HG03521 (cell line): ENCODE results near the gene SMTN.
"Not testable (repeated sequence)": the region's sequence is repeated elsewhere in the genome, so short reads cannot be mapped to it uniquely, and the experiment has no call there.

Source experiments
- ATAC-seq: cut with Tn5 transposase; IDR thresholded peaks from one replicate; pipeline ENCODE4 v1.9.1; 2021; ENCODE audit warnings: mild to moderate bottlenecking, moderate library complexity; ENCODE audit not compliant: unreplicated experiment

Gene SMTN

GRCh38 chr22:31103111-31103510 is 22.0 kb downstream of the SMTN start:
- ATAC-seq = no peak

- no peak for ATAC-seq
Measured at GRCh38 chr22:31103899-31104694, 23.0 kb downstream of the SMTN start.

DNA sequence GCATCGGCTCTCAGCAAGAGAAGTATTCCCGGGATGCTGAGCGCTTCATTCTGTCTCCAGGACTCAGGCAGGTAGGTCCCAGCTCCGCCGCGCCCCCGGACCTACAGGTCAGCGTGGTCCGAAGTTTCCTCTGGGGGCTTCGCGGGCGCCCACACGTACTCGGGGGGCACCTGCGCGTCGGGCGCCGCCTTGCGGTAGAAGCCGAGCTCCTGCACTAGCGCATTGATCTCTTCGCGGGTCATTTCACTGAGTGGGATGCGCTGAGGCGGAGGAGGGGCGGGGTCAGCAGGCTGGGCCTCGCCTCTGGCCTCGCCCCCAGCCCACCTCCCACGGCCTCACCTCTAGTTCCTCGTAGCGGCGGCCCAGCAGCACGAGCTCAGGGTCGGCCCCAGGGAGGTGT is 23.8 kb downstream of the SMTN start:
- no peak for ATAC-seq

GRCh38 chr22:31105282-31105929 is 24.3 kb downstream of the SMTN start:
- no peak for ATAC-seq

GRCh38 chr22:31106001-31106571 is 25.0 kb downstream of the SMTN start:
- no peak for ATAC-seq

- no peak for ATAC-seq
Measured at GRCh38 chr22:31106731-31107177, 25.6 kb downstream of the SMTN start.

DNA sequence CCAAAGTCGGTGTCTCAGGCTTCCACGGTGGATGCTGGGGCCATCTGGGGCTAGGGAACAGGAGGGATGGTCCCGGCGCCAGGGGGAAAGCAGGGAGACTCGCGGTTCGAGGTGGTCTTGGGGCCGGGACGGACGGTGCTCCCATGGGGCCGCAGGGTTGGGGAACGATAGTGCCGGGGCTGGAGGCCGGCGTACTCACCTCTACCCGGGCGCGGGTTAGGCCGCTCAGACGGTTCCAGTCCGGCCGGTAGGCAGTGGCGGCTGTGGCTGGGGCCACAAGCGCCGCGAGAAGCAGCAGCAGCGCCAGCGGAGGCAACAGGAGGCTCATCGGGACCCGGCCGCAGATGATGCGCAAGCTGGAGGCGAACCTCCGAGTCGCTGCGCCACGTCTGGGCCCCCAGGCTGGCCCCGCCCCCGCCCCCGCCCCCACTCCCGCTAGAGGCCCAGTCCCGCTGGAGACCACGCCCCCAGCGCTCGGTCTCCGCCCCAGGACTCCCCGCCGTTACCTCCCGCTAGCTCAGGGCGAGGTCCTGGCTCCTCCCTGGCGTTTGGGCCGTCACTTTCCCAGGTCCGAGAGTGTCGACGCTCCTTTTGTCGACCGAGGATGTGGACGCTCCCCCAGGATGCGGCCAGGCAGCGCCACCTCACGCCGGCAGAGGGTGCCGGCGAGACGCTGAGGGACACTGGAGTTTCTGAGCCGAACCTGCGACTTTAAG is 26.2 kb downstream of the SMTN start, which contains the start of gene SELENOM:
TSS of gene SELENOM (minus strand) at position 391 of the 716 bp plus-strand sequence. CDS start at position 328, 63 bp downstream.
- ATAC-seq = peak; percentile 81

GRCh38 chr22:31107894-31108218 is 26.7 kb downstream of the SMTN start:
- ATAC-seq = peak; percentile 18

GRCh38 chr22:31112547-31113091 is 31.5 kb downstream of the SMTN start:
- ATAC-seq = not testable (repeated sequence)

GRCh38 chr22:31118046-31118820 is 37.1 kb downstream of the SMTN start:
- no peak for ATAC-seq

- ATAC-seq = no peak
Measured at GRCh38 chr22:31119026-31119717, 38.1 kb downstream of the SMTN start.

GRCh38 chr22:31120230-31120629 is 39.1 kb downstream of the SMTN start:
- no peak for ATAC-seq

GRCh38 chr22:31120642-31121041 is 39.5 kb downstream of the SMTN start:
- ATAC-seq = no peak

DNA sequence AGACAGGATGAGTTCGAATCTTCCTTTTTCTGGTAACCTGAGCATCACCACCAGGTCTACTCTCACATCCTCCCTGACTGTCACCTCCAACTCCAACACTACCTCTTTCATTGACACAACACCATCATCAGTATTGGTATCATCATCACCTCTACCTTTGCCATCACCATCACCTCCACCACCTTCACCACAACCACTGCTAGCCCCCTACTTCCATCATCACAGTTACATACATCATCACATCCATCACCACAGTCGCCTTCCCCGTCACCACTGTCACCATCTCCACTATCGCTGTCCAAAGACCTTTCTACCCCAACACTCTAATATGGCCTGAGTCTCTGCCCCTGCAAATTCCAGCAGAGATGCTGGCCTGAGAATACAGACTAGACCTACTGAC is 40.3 kb downstream of the SMTN start:
- ATAC-seq = no peak

GRCh38 chr22:31122196-31122531 is 41.0 kb downstream of the SMTN start:
- ATAC-seq = no peak

DNA sequence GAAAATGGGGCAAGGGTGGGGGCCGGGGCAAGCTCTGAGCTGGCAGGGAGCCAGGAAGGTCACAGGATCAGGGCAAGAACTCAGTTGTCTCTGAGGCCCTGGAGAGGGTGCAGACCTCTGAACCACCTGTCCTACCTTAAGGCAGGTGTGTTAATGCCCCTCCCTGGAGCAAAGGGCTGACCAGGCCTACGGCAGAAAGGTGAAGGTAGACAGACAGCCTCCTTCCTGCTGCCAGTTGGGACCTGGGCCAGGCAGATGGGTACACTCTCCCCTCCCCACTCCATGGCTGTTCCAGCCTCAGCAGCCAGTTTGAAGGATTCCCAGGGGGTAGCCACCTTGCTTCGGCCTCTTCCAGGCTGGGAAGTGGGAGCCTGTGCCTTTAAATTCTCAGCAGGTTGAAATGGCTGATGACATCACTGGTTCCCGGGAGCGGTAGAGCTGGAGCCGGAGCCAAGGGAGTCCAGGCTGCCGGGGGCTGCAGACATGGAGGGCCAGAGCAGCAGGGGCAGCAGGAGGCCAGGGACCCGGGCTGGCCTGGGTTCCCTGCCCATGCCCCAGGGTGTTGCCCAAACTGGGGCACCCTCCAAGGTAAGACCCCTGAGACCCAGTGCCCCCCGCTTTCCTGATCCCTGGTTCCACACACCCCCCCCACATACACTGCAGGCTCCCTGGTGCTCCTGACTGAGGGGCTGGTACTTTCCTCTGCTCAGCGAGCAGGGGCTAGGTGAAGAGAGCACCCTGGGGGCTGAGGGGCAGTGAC is 41.6 kb downstream of the SMTN start, which contains the start of gene INPP5J:
TSS of gene INPP5J (plus strand) at position 435 of the 760 bp plus-strand sequence. CDS start at position 484, 49 bp downstream.
- no peak for ATAC-seq

DNA sequence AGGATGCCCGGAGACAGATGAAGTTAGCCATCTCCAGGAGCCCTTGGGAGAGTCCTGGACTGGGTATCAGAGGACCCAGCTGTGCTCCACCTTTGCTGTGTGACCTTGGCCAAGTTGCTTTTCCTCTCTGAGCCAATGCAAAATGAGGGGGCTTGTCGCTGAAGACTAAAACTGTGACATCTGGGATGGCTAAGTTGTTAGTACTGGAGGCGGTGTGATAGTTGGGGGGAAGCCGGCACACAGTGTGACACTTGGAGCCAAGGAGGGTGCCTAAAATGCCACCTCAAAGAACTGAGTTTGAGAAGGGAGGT is 42.1 kb downstream of the SMTN start:
- ATAC-seq = no peak

DNA sequence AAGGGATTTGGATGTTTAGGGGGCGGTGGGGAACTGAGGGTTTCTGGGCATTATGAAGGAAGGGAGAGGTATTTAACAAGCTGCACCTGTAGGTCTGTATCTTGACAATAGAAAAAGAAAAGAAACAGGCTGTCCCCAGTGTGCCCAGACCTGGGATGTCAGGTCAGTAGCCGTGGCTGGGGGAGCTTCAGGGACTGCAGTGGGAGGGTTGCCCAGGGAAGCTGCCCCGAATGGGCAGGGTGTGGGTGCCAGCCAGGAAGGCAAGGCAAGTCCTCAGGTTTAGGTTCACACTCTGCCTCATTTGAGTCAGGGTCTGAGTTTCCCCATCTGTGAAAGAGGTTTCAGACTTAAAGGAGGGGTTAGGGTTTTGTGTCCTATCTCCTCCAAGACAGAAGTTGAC is 43.2 kb downstream of the SMTN start:
- no peak for ATAC-seq

DNA sequence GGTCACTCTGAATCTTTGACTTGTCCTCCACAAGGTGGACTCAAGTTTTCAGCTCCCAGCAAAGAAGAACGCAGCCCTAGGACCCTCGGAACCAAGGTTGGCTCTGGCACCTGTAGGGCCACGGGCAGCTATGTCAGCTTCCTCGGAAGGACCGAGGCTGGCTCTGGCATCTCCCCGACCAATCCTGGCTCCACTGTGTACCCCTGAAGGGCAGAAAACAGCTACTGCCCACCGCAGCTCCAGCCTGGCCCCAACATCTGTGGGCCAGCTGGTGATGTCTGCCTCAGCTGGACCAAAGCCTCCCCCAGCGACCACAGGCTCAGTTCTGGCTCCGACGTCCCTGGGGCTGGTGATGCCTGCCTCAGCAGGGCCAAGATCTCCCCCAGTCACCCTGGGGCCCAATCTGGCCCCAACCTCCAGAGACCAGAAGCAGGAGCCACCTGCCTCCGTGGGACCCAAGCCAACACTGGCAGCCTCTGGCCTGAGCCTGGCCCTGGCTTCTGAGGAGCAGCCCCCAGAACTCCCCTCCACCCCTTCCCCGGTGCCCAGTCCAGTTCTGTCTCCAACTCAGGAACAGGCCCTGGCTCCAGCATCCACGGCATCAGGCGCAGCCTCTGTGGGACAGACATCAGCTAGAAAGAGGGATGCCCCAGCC is 43.8 kb downstream of the SMTN start:
- no peak for ATAC-seq
